HepG2 (cell line): Measurements from ENCODE around the gene C4orf54. TPM values are rescaled to one million over a fixed set of nuclear protein-coding genes. Genes with fewer than 3 reads are reported as not detected.

ENCODE experiments used
- ATAC-seq: fragments of 200-7000 bp; cut with Tn5 transposase; 3 replicates; pipeline ENCODE4 v1.9.1; 2020; ENCODE audit warnings: mild to moderate bottlenecking, moderate library complexity
- BruUV-seq: library from RNA; stranded (reverse); fragments of 400-500 nt; replicated peaks from 2 replicates; lab custom pipeline; 2021; lab: Mats Ljungman, UMichigan
- CTCF ChIA-PET: fragments of 300-600 bp; formaldehyde crosslinking; extraction: SDS; loops from one replicate; lab custom pipeline; 2021; ENCODE audit warnings: low total read pairs, inconsistent platforms, low intra/inter-chr PET ratio; lab: Yijun Ruan, JAX
- POLR2A ChIA-PET: fragments of 350-600 bp; sonication (Branson Sonifier 250); formaldehyde crosslinking; loops from one replicate; lab custom pipeline; 2020; ENCODE audit warnings: antibody characterized with exemption, inconsistent platforms; lab: Yijun Ruan, JAX
- DNase-seq: peaks from one replicate; pipeline ENCODE4 v3.0.0-alpha.2; 2015; ENCODE audit warnings: low spot score
- FAIRE-seq: peaks from 3 replicates; lab custom pipeline; 2011; peaks lifted over from hg19 to GRCh38; lab: Jason Lieb, UNC
- H2AFZ ChIP-seq: one replicate; pipeline ENCODE4 v1.6.1; 2011; ENCODE audit warnings: low read length, inconsistent platforms
- H3K27ac ChIP-seq: fragments of 300-600 bp; 3 replicates; pipeline ENCODE4 v1.8.0; 2011; ENCODE audit warnings: mixed run types, mild to moderate bottlenecking, mixed read lengths, low read length, inconsistent platforms; ENCODE audit not compliant: insufficient read depth; ENCODE audit errors: extremely low read length
- H3K27me3 ChIP-seq, 2 experiments: fragments of 200-600 bp in 1 of 2; 2 replicates in 1 of 2; 3 replicates in 1 of 2; pipeline versions ENCODE4 v1.6.0 to v1.8.0; 2011; ENCODE audit warnings: low read length in 2 of 2, mild to moderate bottlenecking in 2 of 2, moderate library complexity in 2 of 2, inconsistent platforms in 1 of 2; ENCODE audit not compliant: insufficient read depth in 2 of 2, control insufficient read depth in 1 of 2
- H3K36me3 ChIP-seq, 2 experiments: fragments of 200-600 bp in 1 of 2; replicated peaks in 1 of 2; 2 replicates in 1 of 2; 3 replicates in 1 of 2; pipeline versions ENCODE4 v1.5.1 to v1.8.0; 2011; ENCODE audit warnings: low read length in 2 of 2, inconsistent platforms in 1 of 2; ENCODE audit not compliant: insufficient read depth in 2 of 2, control insufficient read depth in 1 of 2
- H3K4me1 ChIP-seq: 2 replicates; pipeline ENCODE4 v1.5.1; 2012; ENCODE audit warnings: low read length, inconsistent platforms; ENCODE audit not compliant: insufficient read depth
- H3K4me2 ChIP-seq: 2 replicates; pipeline ENCODE4 v1.6.0; 2011; ENCODE audit warnings: low read depth, low read length, inconsistent platforms
- H3K4me3 ChIP-seq, 3 experiments: fragments of 200-600 bp in 1 of 3; sonication (generic), shearing (Covaris generic) in 1 of 3; replicated peaks in 1 of 3; 2 replicates each; pipeline ENCODE4 v1.5.1; 2011 to 2016; ENCODE audit warnings: low read length in 3 of 3, inconsistent platforms in 2 of 3, low read depth in 2 of 3, mild to moderate bottlenecking in 2 of 3, control low read depth in 1 of 3, mixed read lengths in 1 of 3; ENCODE audit not compliant: insufficient read depth in 1 of 3
- H3K79me2 ChIP-seq: one replicate; pipeline ENCODE4 v1.6.1; 2011; ENCODE audit warnings: low read length, inconsistent platforms; ENCODE audit not compliant: insufficient read depth
- H3K9ac ChIP-seq: 2 replicates; pipeline ENCODE4 v1.6.0; 2011; ENCODE audit warnings: mild to moderate bottlenecking, low read depth, low read length, inconsistent platforms; ENCODE audit not compliant: insufficient read depth
- H3K9me3 ChIP-seq: 2 replicates; pipeline ENCODE4 v1.5.1; 2012; ENCODE audit warnings: mild to moderate bottlenecking, low read length
- H4K20me1 ChIP-seq: 2 replicates; pipeline ENCODE4 v1.6.0; 2011; ENCODE audit warnings: inconsistent platforms, mild to moderate bottlenecking, low read length, moderate library complexity; ENCODE audit not compliant: insufficient read depth
- ATF2 ChIP-seq: sonication (generic); formaldehyde crosslinking; IDR thresholded peaks from 2 replicates; pipeline ENCODE4 v1.4.0; 2020; ENCODE audit warnings: missing genetic modification reagents
- BCLAF1 ChIP-seq: fragments of 450-650 bp; IDR thresholded peaks from 2 replicates; pipeline ENCODE4 v1.6.1; 2017; ENCODE audit warnings: mild to moderate bottlenecking
- DNMT1 ChIP-seq: sonication (generic); formaldehyde crosslinking; IDR thresholded peaks from 2 replicates; pipeline ENCODE4 v1.5.1; 2020; ENCODE audit warnings: mild to moderate bottlenecking, missing genetic modification reagents
- HES4 ChIP-seq: sonication (generic); formaldehyde crosslinking; IDR thresholded peaks from 2 replicates; pipeline ENCODE4 v1.9.0; 2021; ENCODE audit warnings: mild to moderate bottlenecking, missing genetic modification reagents, borderline replicate concordance
- MEF2D ChIP-seq: sonication (generic); formaldehyde crosslinking; IDR thresholded peaks from 2 replicates; pipeline ENCODE4 v1.5.1; 2020; ENCODE audit warnings: mild to moderate bottlenecking, missing genetic modification reagents
- MTA1 ChIP-seq: sonication (generic); formaldehyde crosslinking; IDR thresholded peaks from 2 replicates; pipeline ENCODE4 v1.4.0; 2020; ENCODE audit warnings: missing genetic modification reagents, mild to moderate bottlenecking, borderline replicate concordance
- MTA3 ChIP-seq: sonication (generic); formaldehyde crosslinking; IDR thresholded peaks from 2 replicates; pipeline ENCODE4 v1.4.0; 2020; ENCODE audit warnings: missing genetic modification reagents
- SMYD3 ChIP-seq: sonication (generic); formaldehyde crosslinking; IDR thresholded peaks from 2 replicates; pipeline ENCODE4 v1.8.1; 2023; ENCODE audit warnings: mild to moderate bottlenecking, missing genetic modification reagents
- SP140L ChIP-seq: sonication (generic); formaldehyde crosslinking; IDR thresholded peaks from 2 replicates; pipeline ENCODE4 v1.4.0; 2020; ENCODE audit warnings: missing genetic modification reagents, borderline replicate concordance
- ZNF264 ChIP-seq: sonication (generic); formaldehyde crosslinking; IDR thresholded peaks from 2 replicates; pipeline ENCODE4 v1.4.0; 2020; ENCODE audit warnings: missing genetic modification reagents
- ZNF276 ChIP-seq: sonication (generic); formaldehyde crosslinking; IDR thresholded peaks from 2 replicates; pipeline ENCODE4 v1.4.0; 2020; ENCODE audit warnings: mild to moderate bottlenecking, low read depth, missing genetic modification reagents
- ZNF30 ChIP-seq: sonication (generic); formaldehyde crosslinking; IDR thresholded peaks from 2 replicates; pipeline ENCODE4 v1.5.0; 2020; ENCODE audit warnings: mild to moderate bottlenecking, missing genetic modification reagents
- ZNF580 ChIP-seq: IDR thresholded peaks from 2 replicates; pipeline ENCODE4 v1.6.1; 2016; ENCODE audit warnings: low read depth, borderline replicate concordance
- ZNF615 ChIP-seq: sonication (generic); formaldehyde crosslinking; IDR thresholded peaks from 2 replicates; pipeline ENCODE4 v1.5.0; 2020; ENCODE audit warnings: mild to moderate bottlenecking, missing genetic modification reagents, borderline replicate concordance
- ZNF704 ChIP-seq: sonication (generic); formaldehyde crosslinking; IDR thresholded peaks from 2 replicates; pipeline ENCODE4 v1.8.1; 2023; ENCODE audit warnings: mild to moderate bottlenecking, inconsistent platforms, moderate library complexity, missing genetic modification reagents, borderline replicate concordance
- ZNF772 ChIP-seq: sonication (generic); formaldehyde crosslinking; IDR thresholded peaks from 2 replicates; pipeline ENCODE4 v1.5.0; 2020; ENCODE audit warnings: mild to moderate bottlenecking, missing genetic modification reagents
- WGBS: methylation state at CpG from one replicate; pipeline ENCODE4 v1.1.6; 2017; ENCODE audit warnings: low lambda C conversion rate; 5-methylcytosine and 5-hydroxymethylcytosine counted together
- in situ Hi-C: cut with HindIII; loops from 2 replicates; pipeline ENCODE4 v1.10.0; 2017; ENCODE audit warnings: low pct_unique_long_range_greater_than_20kb; ENCODE audit not compliant: extremely low pct_ligation_motif_present
- intact Hi-C: fragments of 100-400 bp; cut with micrococcal nuclease; formaldehyde crosslinking; loops from one replicate; pipeline ENCODE4 v1.10.0; 2022; ENCODE audit not compliant: unreplicated experiment
- polyA plus RNA-seq, 8 experiments: library from polyadenylated mRNA; depleted of rRNA in 3 of 8; stranded (reverse) in 7 of 8; unstranded in 1 of 8; fragments of >200 nt; fragmentation: Illumina TruSeq in 4 of 8; extraction: Trizol in 4 of 8; gene quantifications; 2 replicates each; pipeline versions ENCODE4 v1.2.1 to v1.2.3, GENCODE V29; 2011 to 2016; ENCODE audit warnings: low read depth in 4 of 8, missing spikeins in 1 of 8, mixed read lengths in 1 of 8; ENCODE audit not compliant: insufficient read depth in 1 of 8
- total RNA-seq, 5 experiments: library from RNA; depleted of rRNA; stranded (reverse); fragments of >200 nt; fragmentation: Illumina TruSeq; extraction: Trizol; gene quantifications; 2 replicates each; pipeline ENCODE4 v1.2.3, GENCODE V29; 2016; ENCODE audit warnings: low read depth in 1 of 5
- TF ChIP-seq, protein P1 (sequence below): sonication (generic); formaldehyde crosslinking; IDR thresholded peaks from 2 replicates; pipeline ENCODE4 v1.8.1; 2023; ENCODE audit warnings: mild to moderate bottlenecking, missing genetic modification reagents, borderline replicate concordance

C4orf54 gene
- total and polyA plus RNA-seq, 2 of the 13 experiments (the other 11 are each of a cell fraction or from before 2014, with no cell fraction given), result not detected

GRCh38 chr4:99651016-99651769 is 6.4 kb downstream of the C4orf54 start:
- H3K9ac ChIP-seq, result no peak overlapping the region
- POLR2A ChIA-PET, result no interaction called here
- TF ChIP-seq, protein P1, sequence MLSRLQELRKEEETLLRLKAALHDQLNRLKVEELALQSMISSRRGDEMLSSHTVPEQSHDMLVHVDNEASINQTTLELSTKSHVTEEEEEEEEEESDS (CRISPR knock-in tag), result no peak
- no peak for TF ChIP-seq ZNF30
- no peak for TF ChIP-seq MTA3 (CRISPR knock-in tag)
- no peak for TF ChIP-seq SMYD3
- no peak for TF ChIP-seq ZNF772 (CRISPR knock-in tag)
- no peak for TF ChIP-seq MEF2D
- no peak for TF ChIP-seq ZNF580 (CRISPR knock-in tag)
- TF ChIP-seq SP140L (CRISPR knock-in tag), result no peak
- no peak for TF ChIP-seq HES4
- TF ChIP-seq ZNF276, result no peak
- TF ChIP-seq ZNF264 (CRISPR knock-in tag), result no peak
- TF ChIP-seq ATF2 (CRISPR knock-in tag), result no peak
- TF ChIP-seq ZNF704, result no peak
- no peak for TF ChIP-seq DNMT1 (CRISPR knock-in tag)
- TF ChIP-seq ZNF615 (CRISPR knock-in tag), result no peak
- TF ChIP-seq BCLAF1, result no peak
- no peak for TF ChIP-seq MTA1
- ATAC-seq, result peak; percentile 27
- H3K4me3 ChIP-seq, result no peak overlapping the region
- intact Hi-C loops (no loop called here), in situ Hi-C loops (no loop called here)
- no peaks in the 10 kb centered on the region for H3K9me3 ChIP-seq
- FAIRE-seq, result no peak
- BruUV-seq, result no TSS peak
- DNase-seq, result no peak
- H3K27ac ChIP-seq, result no peak overlapping the region
- no peak overlapping the region for H2AFZ ChIP-seq
- CTCF ChIA-PET, result no interaction called here
- no peaks in the 10 kb centered on the region for H3K4me1 ChIP-seq
- H4K20me1 ChIP-seq, result no peaks in the 10 kb centered on the region
- 37% methylated on average over 11 of the region's 18 CpGs for WGBS
- peaks cover 0 to 44% of the 10 kb centered on the region in 2 experiments; a peak in 3 of 5 replicates for H3K27me3 ChIP-seq
- no peak overlapping the region for H3K4me2 ChIP-seq
- no peaks in the 10 kb centered on the region for H3K36me3 ChIP-seq
- no peaks in the 10 kb centered on the region for H3K79me2 ChIP-seq
